ENCODE results near the gene ANO3.

GRCh38 chr11:26554455-26554854, 222.5 kb downstream of the ANO3 start:
- TF ChIP-seq POLR2A (IDR thresholded peaks at IDR 0.05) (no peak), EP300 (IDR thresholded peaks at IDR 0.05) (no peak), CTCF (IDR thresholded peaks at IDR 0.05) (no peak), POLR2AphosphoS5 (IDR thresholded peaks at IDR 0.05) (no peak)

All from stomach (tissue), 4 donors.